ENCODE measurements around the gene PCYT2. TPM values are rescaled to one million over a fixed set of nuclear protein-coding genes. Genes with fewer than 3 reads are reported as not detected.

Gene PCYT2
- total RNA-seq, 4 donors from 2014 or later, result 18.4 to 45.8 (median 34.4) TPM

DNA sequence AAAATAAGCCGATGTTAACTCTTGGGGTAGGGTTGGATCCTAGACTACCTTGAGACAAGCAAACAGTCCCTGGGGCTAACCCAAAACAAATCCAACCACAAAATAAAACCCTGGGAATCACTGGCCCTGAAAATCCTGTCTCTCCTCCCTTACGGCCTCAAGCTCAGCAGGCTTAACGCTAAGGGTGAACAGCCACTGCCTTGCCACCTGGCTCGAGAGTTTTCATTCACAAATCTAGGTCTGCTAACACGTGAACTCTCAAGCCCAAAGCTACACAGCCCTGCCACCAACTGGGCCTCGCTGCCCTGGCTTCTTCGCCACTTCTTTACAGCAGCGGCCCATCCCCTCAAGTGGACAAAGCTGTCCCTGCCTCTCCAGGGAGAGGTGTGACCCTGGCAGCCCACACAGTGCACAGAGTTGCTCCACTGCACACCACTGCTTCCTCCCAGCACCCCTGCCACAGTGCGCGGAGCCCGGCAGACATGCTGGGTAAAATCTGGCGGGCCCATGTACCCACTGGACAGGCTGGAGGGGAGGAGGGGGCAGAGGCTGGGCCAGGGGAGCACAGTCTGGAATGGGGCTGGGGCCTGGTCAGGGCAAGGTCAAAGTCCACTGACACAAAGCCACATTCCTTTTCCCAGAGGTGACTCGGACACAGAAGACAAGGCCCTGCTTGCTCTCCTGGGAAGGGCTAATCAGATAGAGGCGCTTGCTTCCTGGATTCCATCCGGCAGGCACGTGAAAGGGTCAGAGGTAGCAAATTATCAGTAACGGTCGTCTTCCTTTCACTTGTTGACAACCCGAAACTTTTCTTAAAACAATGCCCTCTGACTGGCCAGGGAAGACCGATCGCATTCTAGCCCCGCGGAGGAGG lies 996 bp downstream of the PCYT2 start:
- WGBS, 2 donors (ENCODE audit: low coverage in 1 of 2), result 45 to 90% methylated on average over 2 to 11 of the region's 23 CpGs
- TF ChIP-seq POLR2A (IDR thresholded peaks at IDR 0.05) (peak in 1 of 2 donors; percentile 9), POLR2AphosphoS5 (IDR thresholded peaks at IDR 0.05) (no peak)
- Histone ChIP-seq H3K27ac (peak overlapping the region in 3 of 4 donors; percentile 72 to 88 (median 85)), H3K9me3 (no peaks in the 10 kb centered on the region), H3K4me3 (peak overlapping the region; percentile 38 to 84), H3K36me3 (peaks cover 0 to 76% of the 10 kb centered on the region in 2 donors), H3K4me1 (peaks cover 0 to 19% (median 6%) of the 10 kb centered on the region in 3 donors), H3K27me3 (no peaks in the 10 kb centered on the region)
- no peak for ATAC-seq

DNA sequence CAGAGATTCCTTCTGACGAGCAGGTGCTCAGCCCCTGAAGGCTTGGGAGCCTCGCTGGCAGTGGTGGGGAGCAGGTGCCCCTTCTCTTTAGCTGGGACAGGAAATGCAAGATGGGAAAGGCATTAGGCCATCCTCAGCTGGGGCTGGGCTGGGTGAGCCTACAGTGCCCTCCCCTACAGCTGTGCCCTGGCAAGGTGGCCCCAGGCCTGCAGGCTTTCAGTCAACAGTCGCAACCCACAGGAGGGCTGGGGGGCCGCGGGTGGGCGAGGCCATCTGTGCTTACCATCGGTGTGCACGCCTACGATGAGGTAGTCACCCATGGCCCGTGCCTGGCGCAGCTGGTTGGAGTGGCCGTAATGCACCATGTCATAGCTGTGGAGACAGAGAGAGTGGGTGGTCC lies 2.0 kb downstream of the PCYT2 start:
- Histone ChIP-seq H3K9me3 (no peaks in the 10 kb centered on the region), H3K4me3 (no peak overlapping the region), H3K27me3 (no peaks in the 10 kb centered on the region), H3K4me1 (peaks cover 0 to 19% (median 6%) of the 10 kb centered on the region in 3 donors), H3K36me3 (peaks cover 0 to 76% of the 10 kb centered on the region in 2 donors), H3K27ac (no peak overlapping the region)
- TF ChIP-seq POLR2AphosphoS5 (IDR thresholded peaks at IDR 0.05) (no peak), POLR2A (IDR thresholded peaks at IDR 0.05) (no peak), EP300 (IDR thresholded peaks at IDR 0.05) (no peak)
- TF ChIP-seq, protein P1, sequence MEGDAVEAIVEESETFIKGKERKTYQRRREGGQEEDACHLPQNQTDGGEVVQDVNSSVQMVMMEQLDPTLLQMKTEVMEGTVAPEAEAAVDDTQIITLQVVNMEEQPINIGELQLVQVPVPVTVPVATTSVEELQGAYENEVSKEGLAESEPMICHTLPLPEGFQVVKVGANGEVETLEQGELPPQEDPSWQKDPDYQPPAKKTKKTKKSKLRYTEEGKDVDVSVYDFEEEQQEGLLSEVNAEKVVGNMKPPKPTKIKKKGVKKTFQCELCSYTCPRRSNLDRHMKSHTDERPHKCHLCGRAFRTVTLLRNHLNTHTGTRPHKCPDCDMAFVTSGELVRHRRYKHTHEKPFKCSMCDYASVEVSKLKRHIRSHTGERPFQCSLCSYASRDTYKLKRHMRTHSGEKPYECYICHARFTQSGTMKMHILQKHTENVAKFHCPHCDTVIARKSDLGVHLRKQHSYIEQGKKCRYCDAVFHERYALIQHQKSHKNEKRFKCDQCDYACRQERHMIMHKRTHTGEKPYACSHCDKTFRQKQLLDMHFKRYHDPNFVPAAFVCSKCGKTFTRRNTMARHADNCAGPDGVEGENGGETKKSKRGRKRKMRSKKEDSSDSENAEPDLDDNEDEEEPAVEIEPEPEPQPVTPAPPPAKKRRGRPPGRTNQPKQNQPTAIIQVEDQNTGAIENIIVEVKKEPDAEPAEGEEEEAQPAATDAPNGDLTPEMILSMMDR (IDR thresholded peaks at IDR 0.05), result no peak
- WGBS, 2 donors (ENCODE audit: low coverage in 1 of 2), result no CpG with 5 or more reads among the region's 12 CpGs
- ATAC-seq, result no peak

DNA sequence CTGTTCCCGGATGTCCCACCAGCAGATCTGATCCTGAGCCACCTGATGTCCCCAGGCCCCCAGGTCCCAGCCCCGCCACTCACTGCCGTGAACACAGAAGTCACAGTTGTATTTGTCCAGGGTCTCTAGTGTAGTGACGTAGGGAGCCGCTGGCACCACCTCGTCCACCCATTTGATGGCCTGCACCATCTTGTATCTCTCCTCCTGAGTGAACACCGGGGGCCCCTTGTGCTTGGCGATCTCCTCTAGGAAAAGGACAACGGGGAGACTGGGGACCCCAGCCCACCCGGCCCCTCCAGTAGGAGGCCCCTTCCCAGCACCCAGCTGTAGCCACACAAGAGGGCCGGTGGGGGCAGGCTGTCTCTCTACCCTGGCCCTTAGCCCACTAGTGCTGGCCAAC lies 2.4 kb downstream of the PCYT2 start:
- no peaks in the 10 kb centered on the region for H3K27me3 ChIP-seq
- peaks cover 0 to 76% of the 10 kb centered on the region in 2 donors for H3K36me3 ChIP-seq
- TF ChIP-seq, protein P1 (IDR thresholded peaks at IDR 0.05), result no peak
- TF ChIP-seq POLR2AphosphoS5 (IDR thresholded peaks at IDR 0.05), result no peak
- no peak for TF ChIP-seq EP300 (IDR thresholded peaks at IDR 0.05)
- no peak for ATAC-seq
- no peak overlapping the region for H3K27ac ChIP-seq
- WGBS, 2 donors (ENCODE audit: low coverage in 1 of 2), result no CpG with 5 or more reads among the region's 11 CpGs
- H3K4me3 ChIP-seq, result no peak overlapping the region
- H3K4me1 ChIP-seq, result peaks cover 0 to 19% (median 6%) of the 10 kb centered on the region in 3 donors
- no peaks in the 10 kb centered on the region for H3K9me3 ChIP-seq

DNA sequence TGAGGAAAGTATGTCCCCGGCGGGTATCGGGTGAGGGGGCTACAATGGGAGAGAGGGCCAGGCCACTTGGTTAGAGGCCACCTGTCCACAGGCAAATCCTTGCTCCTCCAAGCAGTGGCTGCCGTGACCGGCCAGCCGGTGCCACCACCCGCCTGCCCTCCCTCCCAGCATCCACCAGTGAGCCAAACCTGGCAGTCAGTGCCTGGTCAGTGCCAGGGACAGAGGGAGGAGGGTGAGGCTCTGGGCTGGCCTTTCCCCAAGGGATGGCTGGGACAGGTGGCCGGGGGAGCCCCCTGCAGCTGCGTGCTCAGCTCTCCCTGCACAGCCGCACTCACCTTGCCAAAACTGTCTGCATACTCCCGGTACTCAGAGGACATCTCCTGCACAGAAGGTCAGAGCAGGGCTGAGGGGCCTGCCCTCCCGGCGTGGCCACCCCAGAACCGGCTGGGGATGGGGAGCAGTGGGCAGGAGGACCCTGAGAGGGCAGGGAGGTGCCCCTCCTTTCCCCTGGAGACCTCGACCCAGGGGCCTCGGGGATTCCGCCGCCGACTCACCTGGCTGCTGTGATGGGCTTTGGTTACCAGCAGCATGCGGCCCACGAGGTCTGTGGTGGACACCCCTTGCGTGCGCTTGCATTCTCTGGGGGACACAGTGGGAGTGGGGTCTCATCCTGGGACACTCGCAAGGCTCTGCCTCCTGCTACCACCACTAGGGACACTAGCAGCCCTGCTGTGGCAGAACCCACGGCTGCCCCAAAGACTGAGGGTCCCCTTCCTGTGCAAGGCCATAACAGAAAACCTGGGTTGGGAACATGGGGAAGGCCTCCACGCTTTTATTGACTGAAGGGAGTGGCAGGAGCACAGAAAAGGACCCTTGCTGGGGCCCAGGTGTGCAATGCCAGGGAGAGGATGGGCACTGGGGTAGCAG lies 3.7 kb downstream of the PCYT2 start:
- peaks cover 8% of the 10 kb centered on the region for H3K27me3 ChIP-seq
- H3K9me3 ChIP-seq, result no peaks in the 10 kb centered on the region
- no peak for TF ChIP-seq POLR2A (IDR thresholded peaks at IDR 0.05)
- TF ChIP-seq EP300 (IDR thresholded peaks at IDR 0.05), result no peak
- TF ChIP-seq POLR2AphosphoS5 (IDR thresholded peaks at IDR 0.05), result no peak
- TF ChIP-seq, protein P1 (IDR thresholded peaks at IDR 0.05), result no peak
- H3K4me3 ChIP-seq, result no peak overlapping the region
- peaks cover 0 to 66% of the 10 kb centered on the region in 2 donors for H3K36me3 ChIP-seq
- peaks cover 0 to 26% (median 8%) of the 10 kb centered on the region in 3 donors for H3K4me1 ChIP-seq
- no peak for ATAC-seq
- 80 to 94% methylated on average over 1 to 3 of the region's 26 CpGs for WGBS, 2 donors (ENCODE audit: low coverage in 1 of 2)
- H3K27ac ChIP-seq, result no peak overlapping the region
